Left kidney (tissue), 2 donors: ENCODE measurements around the gene PELI2. TPM values are rescaled to one million over a fixed set of nuclear protein-coding genes. Genes with fewer than 3 reads are reported as not detected.

Experiments
- DNase-seq: peaks from one replicate; pipeline ENCODE4 v3.0.0-alpha.2; 2013
- polyA plus RNA-seq: library from polyadenylated mRNA; unstranded; fragments of 120-200 nt; gene quantifications from one replicate; pipeline ENCODE4 v1.2.1, GENCODE V29; 2013; ENCODE audit not compliant: insufficient read length

PELI2 gene
- polyA plus RNA-seq, 1 donor: 28.3 TPM

- no peak for DNase-seq
Observed at GRCh38 chr14:56342494-56342942, 224.3 kb downstream of the PELI2 start.

GRCh38 chr14:56349960-56350359 lies 231.7 kb downstream of the PELI2 start:
- no peak for DNase-seq
